ENCODE measurements around the gene MAGI1. TPM values are rescaled to one million over a fixed set of nuclear protein-coding genes. Genes with fewer than 3 reads are reported as not detected.
A peak's percentile ranks its signal among the peaks of the same experiment; 100 is the strongest.

Gene MAGI1
- polyA plus RNA-seq, 1 of the 3 experiments (the other 2 are of a cell fraction) = 10.3 TPM

DNA sequence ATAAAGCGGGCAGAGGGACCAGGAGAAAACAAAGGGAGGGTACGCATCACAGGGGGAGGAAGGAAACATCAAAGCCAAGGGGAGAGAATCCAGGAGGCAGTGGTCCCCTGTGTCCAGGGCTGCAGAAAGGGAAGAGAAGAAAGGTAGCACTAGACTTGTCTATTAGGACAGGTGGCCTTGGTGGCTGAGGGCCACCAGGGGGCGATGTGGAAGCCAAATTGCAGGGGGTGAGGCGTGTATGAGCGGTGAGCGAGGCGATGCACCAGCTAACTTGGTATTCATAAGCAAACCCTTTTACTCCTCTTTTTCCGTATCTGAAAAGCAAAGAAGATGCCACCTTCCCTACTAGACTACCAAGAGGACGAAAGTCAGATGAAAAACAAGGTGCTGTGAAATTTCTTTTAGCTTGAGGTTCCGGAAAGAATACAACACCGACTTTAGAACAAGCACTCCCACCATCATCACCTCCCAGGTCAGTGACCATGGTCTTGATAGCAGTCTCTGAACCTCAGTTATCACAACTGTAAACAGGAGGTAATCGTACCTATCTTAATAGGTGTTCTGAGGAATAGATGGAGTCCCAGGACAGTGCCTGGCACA is 696.5 kb downstream of the MAGI1 start:
- H3K27me3 ChIP-seq (ENCODE audit: insufficient read depth) = no peaks in the 10 kb centered on the region
- H2AFZ ChIP-seq (ENCODE audit: low read depth) = no peak overlapping the region
- H3K4me2 ChIP-seq = no peak overlapping the region
- H3K79me2 ChIP-seq (ENCODE audit: insufficient read depth) = no peaks in the 10 kb centered on the region
- no peaks in the 10 kb centered on the region for H3K9me3 ChIP-seq
- H3K9ac ChIP-seq = no peak overlapping the region
- H3K4me1 ChIP-seq (ENCODE audit: control insufficient read depth in 1 of 2, insufficient read depth in 2 of 2, low read depth in 1 of 2, low read length in 1 of 2) = no peaks in the 10 kb centered on the region
- no peak overlapping the region; a peak in 1 of 4 replicates for H3K4me3 ChIP-seq (ENCODE audit: low read depth in 2 of 2, low read length in 1 of 2)
- no peaks in the 10 kb centered on the region for H4K20me1 ChIP-seq (ENCODE audit: insufficient read depth)
- TF ChIP-seq, protein P1, sequence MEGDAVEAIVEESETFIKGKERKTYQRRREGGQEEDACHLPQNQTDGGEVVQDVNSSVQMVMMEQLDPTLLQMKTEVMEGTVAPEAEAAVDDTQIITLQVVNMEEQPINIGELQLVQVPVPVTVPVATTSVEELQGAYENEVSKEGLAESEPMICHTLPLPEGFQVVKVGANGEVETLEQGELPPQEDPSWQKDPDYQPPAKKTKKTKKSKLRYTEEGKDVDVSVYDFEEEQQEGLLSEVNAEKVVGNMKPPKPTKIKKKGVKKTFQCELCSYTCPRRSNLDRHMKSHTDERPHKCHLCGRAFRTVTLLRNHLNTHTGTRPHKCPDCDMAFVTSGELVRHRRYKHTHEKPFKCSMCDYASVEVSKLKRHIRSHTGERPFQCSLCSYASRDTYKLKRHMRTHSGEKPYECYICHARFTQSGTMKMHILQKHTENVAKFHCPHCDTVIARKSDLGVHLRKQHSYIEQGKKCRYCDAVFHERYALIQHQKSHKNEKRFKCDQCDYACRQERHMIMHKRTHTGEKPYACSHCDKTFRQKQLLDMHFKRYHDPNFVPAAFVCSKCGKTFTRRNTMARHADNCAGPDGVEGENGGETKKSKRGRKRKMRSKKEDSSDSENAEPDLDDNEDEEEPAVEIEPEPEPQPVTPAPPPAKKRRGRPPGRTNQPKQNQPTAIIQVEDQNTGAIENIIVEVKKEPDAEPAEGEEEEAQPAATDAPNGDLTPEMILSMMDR (IDR thresholded peaks at IDR 0.05) = peak; percentile 71
- TF ChIP-seq, protein P2, sequence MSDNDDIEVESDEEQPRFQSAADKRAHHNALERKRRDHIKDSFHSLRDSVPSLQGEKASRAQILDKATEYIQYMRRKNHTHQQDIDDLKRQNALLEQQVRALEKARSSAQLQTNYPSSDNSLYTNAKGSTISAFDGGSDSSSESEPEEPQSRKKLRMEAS (IDR thresholded peaks at IDR 0.05; ENCODE audit: low read depth) = no peak
- peak; percentile 30; the same call in 1 of the 2 replicates for TF ChIP-seq SMC3 (IDR thresholded peaks at IDR 0.05; ENCODE audit: low read depth, low read length)
- peak; percentile 33; the same call in 1 of the 2 replicates for TF ChIP-seq RAD21 (IDR thresholded peaks at IDR 0.05; ENCODE audit: low read length)
- ChIA-PET POLR2A (no interaction called here), CTCF (interaction anchor here (0.9 to 1.5 kb wide), 2 partner anchors 17 to 809 kb away, joined by 3 read pairs; no protein-coding TSS in a partner anchor)
- H3K27ac ChIP-seq (ENCODE audit: low read depth in 2 of 2, low read length in 1 of 2) = no peak overlapping the region
- no peak for DNase-seq
- H3K9me2 ChIP-seq = no peaks in the 10 kb centered on the region
- no peaks in the 10 kb centered on the region for H3F3A ChIP-seq (replicated peaks; ENCODE audit: insufficient read depth)
- H3K36me3 ChIP-seq (replicated peaks in 1 of 2; ENCODE audit: control insufficient read depth in 1 of 2, insufficient read depth in 2 of 2, low read length in 1 of 2) = no peaks in the 10 kb centered on the region
- 75% methylated on average over 12 of the region's 12 CpGs for WGBS (ENCODE audit: low lambda C conversion rate)

DNA sequence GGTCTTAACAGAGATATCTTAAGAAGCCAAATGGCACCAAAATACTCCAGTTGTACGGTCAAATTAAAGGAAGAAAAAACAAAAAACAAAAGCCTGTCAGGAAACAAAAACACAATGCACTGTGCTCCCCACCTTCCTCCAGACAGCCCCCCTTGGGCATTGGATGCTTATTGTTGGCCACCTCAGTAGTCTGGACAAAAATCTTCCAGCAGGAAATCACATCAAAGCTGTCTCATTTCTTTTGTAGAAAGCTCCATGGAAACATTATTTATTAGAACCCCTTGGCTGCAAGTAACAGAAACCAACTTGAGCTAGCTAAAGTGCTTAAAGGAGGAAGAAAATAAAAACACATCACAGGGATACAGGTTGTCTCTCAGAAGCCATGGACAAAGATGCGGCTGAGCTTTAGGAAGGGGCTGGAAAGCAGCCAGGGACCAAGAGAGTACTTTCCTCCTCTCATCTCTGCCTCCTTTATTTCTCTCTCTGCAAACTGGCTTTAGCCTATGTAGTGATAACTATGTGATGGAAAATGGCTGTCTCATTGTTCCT is 699.5 kb downstream of the MAGI1 start:
- no peak overlapping the region for H3K4me3 ChIP-seq (ENCODE audit: low read depth in 2 of 2, low read length in 1 of 2)
- no peak overlapping the region for H3K9ac ChIP-seq
- H3K9me3 ChIP-seq = no peaks in the 10 kb centered on the region
- H4K20me1 ChIP-seq (ENCODE audit: insufficient read depth) = no peaks in the 10 kb centered on the region
- no peaks in the 10 kb centered on the region for H3K27me3 ChIP-seq (ENCODE audit: insufficient read depth)
- H3K9me2 ChIP-seq = no peaks in the 10 kb centered on the region
- H3K36me3 ChIP-seq (replicated peaks in 1 of 2; ENCODE audit: control insufficient read depth in 1 of 2, insufficient read depth in 2 of 2, low read length in 1 of 2) = no peaks in the 10 kb centered on the region
- no peak for DNase-seq
- no peaks in the 10 kb centered on the region for H3F3A ChIP-seq (replicated peaks; ENCODE audit: insufficient read depth)
- H3K27ac ChIP-seq (ENCODE audit: low read depth in 2 of 2, low read length in 1 of 2) = no peak overlapping the region
- ChIA-PET POLR2A (no interaction called here), CTCF (no interaction called here)
- no peak overlapping the region for H2AFZ ChIP-seq (ENCODE audit: low read depth)
- peaks cover 0 to under 1% of the 10 kb centered on the region in 2 experiments; a peak in 1 of 4 replicates for H3K4me1 ChIP-seq (ENCODE audit: control insufficient read depth in 1 of 2, insufficient read depth in 2 of 2, low read depth in 1 of 2, low read length in 1 of 2)
- no peak overlapping the region for H3K4me2 ChIP-seq
- no peaks in the 10 kb centered on the region for H3K79me2 ChIP-seq (ENCODE audit: insufficient read depth)
- WGBS (ENCODE audit: low lambda C conversion rate) = 53% methylated on average over 2 of the region's 2 CpGs
- TF ChIP-seq NRF1 (IDR thresholded peaks at IDR 0.05; ENCODE audit: low read depth, low read length) = no peak
- no peak for TF ChIP-seq NFIC (IDR thresholded peaks at IDR 0.05; ENCODE audit: borderline replicate concordance)
- TF ChIP-seq JUND (IDR thresholded peaks at IDR 0.05) = no peak
- TF ChIP-seq FOXM1 (IDR thresholded peaks at IDR 0.05; ENCODE audit: low read depth) = no peak
- no peak for TF ChIP-seq YY1 (IDR thresholded peaks at IDR 0.05; ENCODE audit: low read depth)
- TF ChIP-seq GATA2 (CRISPR knock-in tag; IDR thresholded peaks at IDR 0.05) = no peak
- no peak for TF ChIP-seq GABPA (IDR thresholded peaks at IDR 0.05; ENCODE audit: low read depth)
- TF ChIP-seq RCOR1 (IDR thresholded peaks at IDR 0.05; ENCODE audit: low read length) = no peak
- TF ChIP-seq, protein P2 (IDR thresholded peaks at IDR 0.05; ENCODE audit: low read depth) = no peak
- no peak for TF ChIP-seq EZH2phosphoT487 (IDR thresholded peaks at IDR 0.05; ENCODE audit: borderline replicate concordance, low read depth)
- TF ChIP-seq, protein P3, sequence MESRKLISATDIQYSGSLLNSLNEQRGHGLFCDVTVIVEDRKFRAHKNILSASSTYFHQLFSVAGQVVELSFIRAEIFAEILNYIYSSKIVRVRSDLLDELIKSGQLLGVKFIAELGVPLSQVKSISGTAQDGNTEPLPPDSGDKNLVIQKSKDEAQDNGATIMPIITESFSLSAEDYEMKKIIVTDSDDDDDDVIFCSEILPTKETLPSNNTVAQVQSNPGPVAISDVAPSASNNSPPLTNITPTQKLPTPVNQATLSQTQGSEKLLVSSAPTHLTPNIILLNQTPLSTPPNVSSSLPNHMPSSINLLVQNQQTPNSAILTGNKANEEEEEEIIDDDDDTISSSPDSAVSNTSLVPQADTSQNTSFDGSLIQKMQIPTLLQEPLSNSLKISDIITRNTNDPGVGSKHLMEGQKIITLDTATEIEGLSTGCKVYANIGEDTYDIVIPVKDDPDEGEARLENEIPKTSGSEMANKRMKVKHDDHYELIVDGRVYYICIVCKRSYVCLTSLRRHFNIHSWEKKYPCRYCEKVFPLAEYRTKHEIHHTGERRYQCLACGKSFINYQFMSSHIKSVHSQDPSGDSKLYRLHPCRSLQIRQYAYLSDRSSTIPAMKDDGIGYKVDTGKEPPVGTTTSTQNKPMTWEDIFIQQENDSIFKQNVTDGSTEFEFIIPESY (IDR thresholded peaks at IDR 0.05; ENCODE audit: borderline replicate concordance, low read depth) = no peak
- no peak for TF ChIP-seq RAD21 (IDR thresholded peaks at IDR 0.05; ENCODE audit: low read length)
- TF ChIP-seq, protein P4, sequence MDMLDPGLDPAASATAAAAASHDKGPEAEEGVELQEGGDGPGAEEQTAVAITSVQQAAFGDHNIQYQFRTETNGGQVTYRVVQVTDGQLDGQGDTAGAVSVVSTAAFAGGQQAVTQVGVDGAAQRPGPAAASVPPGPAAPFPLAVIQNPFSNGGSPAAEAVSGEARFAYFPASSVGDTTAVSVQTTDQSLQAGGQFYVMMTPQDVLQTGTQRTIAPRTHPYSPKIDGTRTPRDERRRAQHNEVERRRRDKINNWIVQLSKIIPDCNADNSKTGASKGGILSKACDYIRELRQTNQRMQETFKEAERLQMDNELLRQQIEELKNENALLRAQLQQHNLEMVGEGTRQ (IDR thresholded peaks at IDR 0.05; ENCODE audit: borderline replicate concordance, low read depth, low read length) = no peak
- TF ChIP-seq, protein P1 (IDR thresholded peaks at IDR 0.05) = no peak
- TF ChIP-seq POLR2AphosphoS5 (IDR thresholded peaks at IDR 0.05; ENCODE audit: low read depth, low read length) = no peak
- TF ChIP-seq EP300 (IDR thresholded peaks at IDR 0.05; ENCODE audit: borderline replicate concordance in 1 of 2, low read depth in 1 of 2, low read length in 1 of 2) = no peak
- TF ChIP-seq SIN3A (IDR thresholded peaks at IDR 0.05; ENCODE audit: borderline replicate concordance, low read depth, low read length) = no peak
- TF ChIP-seq RFX5 (IDR thresholded peaks at IDR 0.05; ENCODE audit: low read length) = no peak

Data from SK-N-SH (cell line).